Gastroesophageal sphincter (tissue), 3 donors: ENCODE data around the gene MEOX1.

ENCODE experiments used
- CTCF ChIP-seq, 4 experiments: fragments of 200-600 bp in 2 of 4; fragments of 450-650 bp in 2 of 4; sonication (generic) in 1 of 4; IDR thresholded peaks; one replicate each; pipeline ENCODE4 v1.5.1; 2017 to 2019; ENCODE audit warnings: antibody characterized with exemption in 4 of 4, mild to moderate bottlenecking in 2 of 4, moderate library complexity in 2 of 4
- POLR2A ChIP-seq, 2 donors: fragments of 450-650 bp; IDR thresholded peaks; one replicate each; pipeline ENCODE4 v1.6.1; 2017; ENCODE audit warnings: antibody characterized with exemption in 2 of 2, mild to moderate bottlenecking in 2 of 2, moderate library complexity in 1 of 2
- POLR2AphosphoS5 ChIP-seq: sonication (generic); formaldehyde crosslinking; IDR thresholded peaks from one replicate; pipeline ENCODE4 v1.6.1; 2017; ENCODE audit warnings: antibody characterized with exemption

- TF ChIP-seq CTCF (IDR thresholded peaks at IDR 0.05), result no peak
- TF ChIP-seq POLR2A (IDR thresholded peaks at IDR 0.05), result no peak
- no peak for TF ChIP-seq POLR2AphosphoS5
Observed at GRCh38 chr17:43625606-43626005, 36.1 kb downstream of the MEOX1 start.
